ENCODE results near the gene WNT2B.

WNT2B gene

DNA sequence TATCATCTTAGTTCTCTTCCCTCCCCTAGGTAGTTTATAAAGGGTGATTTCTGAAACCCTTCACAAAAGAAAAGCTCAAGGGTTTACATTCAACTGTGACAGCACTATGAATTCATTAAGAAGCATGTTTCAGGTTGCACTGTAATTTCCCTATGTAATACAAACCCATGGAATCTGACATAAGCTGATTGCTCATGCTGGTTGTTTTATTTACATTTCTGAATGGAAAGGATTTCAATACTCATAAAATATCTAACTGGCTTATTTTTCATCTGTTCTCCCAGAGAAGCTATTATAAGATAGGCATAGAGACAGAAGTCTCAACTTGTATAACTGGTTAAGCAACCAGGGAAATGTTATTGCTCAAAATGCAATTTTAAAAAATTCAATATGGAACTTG, 20.5 kb downstream of the WNT2B start:
- no peak for FAIRE-seq

DNA sequence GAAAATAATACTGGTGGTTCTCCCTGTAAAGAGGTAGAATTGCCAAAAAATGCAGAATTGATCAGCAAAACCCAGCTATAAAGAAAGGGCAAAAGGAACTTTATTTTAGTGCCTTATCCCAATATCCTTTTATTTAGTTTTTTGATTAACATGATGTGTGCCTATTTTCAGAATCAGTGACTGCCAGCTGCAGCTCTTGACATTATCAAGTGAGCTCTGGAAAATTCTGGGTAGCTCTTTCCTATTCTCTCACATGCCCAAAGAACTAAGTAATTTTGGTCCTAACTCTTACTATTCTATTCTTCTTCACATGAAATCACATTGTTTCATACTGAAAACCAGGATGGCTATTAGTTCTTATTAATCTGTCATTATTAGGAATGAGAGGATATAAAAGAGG, 22.1 kb downstream of the WNT2B start:
- FAIRE-seq: no peak

DNA sequence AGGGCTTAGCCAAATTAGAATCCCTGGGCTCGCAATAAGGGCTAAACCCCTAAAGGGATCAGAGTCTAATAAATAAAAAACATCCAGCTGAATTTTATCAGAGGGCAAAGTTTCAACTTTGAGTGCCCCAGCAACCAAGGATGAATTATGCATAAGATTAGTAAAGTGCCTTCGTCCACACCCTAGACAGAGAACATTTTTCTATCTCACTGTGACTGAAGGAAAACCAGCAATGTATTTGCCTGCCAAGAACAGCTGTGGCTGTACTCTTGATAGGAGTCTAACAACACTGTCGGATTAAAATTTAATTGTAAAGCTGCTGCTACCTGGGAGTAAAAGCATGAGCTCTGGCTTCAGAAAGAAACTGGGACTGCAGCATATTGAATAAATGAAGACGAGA, 23.3 kb downstream of the WNT2B start:
- no peak for FAIRE-seq

DNA sequence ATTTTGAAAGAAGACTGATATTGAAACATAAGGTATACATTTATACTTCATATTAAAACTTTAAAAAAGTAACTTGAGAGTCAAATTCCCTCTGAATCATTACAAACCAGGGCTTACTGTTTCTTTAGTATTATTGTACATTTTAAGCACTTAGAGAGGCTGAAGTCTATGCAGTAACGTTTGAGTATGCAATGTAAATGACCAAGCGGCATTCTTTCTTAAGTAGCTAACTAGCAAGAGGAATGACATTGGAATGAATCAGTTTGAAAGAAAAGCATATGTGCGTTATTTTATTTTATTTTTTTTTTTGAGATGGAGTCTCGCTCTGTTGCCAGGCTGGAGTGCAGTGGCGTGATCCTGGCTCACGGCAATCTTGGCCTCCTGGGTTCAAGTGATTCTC, 24.3 kb downstream of the WNT2B start:
- no peak for FAIRE-seq

DNA sequence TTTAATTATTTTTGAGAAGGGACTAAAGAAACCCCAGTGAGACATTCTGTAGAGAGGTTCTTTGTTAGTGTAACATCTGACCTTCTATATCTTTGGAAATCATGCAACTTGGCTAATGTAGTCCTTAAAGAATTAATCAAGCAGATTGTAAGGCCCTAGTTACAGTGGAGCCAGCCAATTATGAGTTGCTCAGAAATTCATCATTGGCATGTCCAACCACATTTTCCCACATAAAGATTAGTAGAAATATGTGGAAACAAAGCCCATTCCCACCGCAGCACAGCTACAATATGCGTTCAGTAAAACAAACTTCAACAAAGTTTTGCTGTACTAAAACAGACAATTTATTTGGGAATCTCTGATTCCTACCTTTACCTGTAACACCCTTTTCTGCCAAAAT, 27.8 kb downstream of the WNT2B start:
- no peak for FAIRE-seq

DNA sequence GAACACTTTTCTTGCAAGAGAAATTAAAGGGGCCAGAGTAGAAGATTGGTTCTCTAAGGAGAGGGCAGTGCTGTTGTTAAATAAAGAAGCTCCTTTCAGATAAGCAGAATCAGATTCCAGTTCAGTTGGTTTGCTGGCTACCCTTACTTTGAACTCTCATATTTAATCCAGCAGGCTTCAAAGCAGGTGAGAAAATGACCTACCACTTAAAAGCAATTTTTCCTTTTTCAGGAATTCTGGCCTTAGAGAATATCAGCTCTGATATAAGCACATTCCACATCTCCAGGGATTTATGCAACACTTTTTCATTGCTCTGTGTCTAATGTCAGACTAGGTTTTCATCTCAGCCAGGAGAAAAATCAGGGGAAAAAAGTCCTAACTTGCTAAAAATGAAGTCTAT, 28.7 kb downstream of the WNT2B start:
- no peak for FAIRE-seq

DNA sequence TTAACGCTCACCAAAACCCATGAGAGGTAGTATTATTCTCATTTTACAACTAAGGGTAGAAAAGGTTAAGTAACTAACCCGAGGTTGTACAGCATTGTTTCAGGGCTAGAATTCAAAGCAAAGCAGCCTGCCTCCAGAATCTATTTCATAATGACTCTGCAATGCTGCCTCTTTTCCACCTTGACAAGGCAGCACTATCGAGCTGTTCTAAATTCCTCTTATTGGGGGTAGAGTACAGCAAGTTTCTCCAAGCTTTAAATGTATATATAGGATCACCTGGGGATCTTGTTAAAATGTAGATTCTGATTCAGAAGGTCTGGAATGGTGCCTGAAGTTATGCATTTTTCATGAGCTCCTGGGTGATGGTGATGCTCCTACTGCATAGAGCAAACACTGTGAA, 30.1 kb downstream of the WNT2B start:
- FAIRE-seq: no peak

DNA sequence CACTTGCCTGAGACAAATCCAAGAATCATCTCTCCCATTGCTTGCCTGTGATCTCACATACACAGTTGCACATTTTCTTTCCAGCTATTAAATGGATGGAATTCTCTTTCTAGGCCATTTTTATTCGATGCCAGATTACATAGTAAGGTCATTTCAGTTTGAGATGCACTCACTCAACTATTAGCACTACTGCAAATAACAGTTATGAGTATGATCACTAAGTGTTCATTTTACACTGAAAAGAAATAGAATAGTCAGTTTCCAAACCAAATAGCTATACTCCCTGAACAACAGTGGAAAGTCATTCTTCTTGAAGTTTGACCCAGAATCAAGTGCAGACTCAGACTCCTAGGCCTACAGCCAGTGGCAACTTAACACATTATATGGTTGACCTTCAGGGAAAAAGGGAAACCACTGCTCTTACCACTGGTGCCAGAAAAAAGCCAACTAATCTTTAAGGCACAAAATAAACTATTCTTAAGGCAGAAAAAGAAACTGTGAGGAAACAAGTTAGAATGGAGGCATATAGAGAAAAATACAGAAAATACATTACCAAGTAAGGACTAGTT, 31.5 kb downstream of the WNT2B start:
- no peak for FAIRE-seq

DNA sequence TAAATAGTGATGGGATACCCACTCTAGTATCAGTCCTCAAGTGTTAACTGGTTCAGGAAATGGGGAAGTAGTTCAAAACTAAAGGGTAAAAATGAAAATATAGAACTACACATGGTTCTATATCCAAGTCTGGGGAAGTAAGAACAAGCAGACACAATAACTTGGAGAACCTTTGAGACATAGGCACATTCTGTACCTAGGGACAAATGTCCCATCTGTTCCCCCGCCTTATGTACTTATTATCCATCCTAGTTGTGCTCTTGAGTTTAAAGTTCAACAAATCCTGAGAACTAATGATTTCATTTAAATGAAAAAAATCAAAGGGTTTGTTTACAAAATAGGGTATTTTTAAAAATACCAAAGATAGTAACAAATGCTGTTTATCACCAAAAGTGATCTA, 32.5 kb downstream of the WNT2B start:
- FAIRE-seq: no peak

DNA sequence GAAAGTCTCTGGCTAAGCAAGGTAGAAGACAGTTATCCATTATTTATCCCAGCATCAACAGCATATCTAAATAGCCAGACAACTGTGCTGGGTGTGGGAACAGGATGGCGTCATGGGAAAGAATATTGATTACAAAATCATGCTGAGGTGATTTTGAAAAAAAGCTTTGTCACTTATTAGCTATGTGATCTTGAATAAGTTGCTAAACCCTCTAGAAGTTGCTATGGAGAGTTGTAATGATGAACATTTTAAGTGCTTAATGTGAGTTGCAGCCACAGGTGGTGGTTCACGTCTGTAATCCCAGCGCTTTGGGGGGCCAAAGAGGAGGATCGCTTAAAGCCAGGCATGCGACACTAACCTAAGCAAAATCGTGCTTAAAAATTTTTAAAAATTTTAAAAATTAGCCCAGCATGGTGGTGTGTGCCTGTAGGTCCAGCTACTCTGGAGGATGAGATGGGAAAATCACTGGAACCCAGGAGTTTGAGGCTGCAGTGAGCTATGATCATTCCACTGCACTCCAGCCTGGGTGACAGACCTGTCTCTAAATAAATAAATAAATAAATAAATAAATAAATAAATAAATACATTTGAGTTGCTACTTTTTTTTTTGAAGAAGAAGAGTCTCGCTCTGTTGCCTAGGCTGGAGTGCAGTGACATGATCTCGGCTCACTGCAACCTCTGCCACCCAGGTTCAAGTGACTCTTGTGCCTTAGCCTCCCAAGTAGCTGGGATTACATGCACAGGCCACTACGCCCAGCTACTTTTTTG, 33.6 kb downstream of the WNT2B start:
- no peak for FAIRE-seq

DNA sequence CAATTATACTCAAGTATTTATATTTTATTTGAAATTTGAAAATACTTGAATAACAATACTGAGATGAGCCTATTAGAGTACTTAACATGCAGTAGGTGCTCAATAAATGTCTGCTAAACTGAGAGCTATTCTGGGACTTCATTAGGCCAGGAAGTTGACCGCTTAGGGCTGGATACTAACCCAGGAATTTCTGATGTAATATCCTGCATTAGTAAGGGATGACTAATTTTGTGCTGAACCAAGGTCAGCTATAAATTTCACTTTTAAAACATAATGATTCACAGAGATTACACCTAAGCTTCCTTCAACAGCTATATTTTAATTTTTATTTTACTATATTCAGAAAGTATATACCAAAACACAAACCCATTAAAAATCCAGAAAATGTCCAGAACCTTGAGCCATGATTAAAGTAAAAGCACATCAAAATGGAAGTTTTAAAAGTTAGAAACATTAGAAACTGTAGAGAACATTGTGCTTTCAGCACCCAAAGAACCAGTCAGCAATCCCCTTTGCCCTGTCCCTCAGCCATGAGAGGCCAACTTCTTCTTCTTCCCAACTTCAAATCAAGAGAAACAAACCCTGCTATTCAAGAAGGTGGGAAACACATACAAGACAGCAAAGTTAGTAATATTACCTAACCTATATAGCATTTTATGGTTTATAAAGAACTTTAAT, 35.4 kb downstream of the WNT2B start:
- FAIRE-seq: peak; percentile 21

DNA sequence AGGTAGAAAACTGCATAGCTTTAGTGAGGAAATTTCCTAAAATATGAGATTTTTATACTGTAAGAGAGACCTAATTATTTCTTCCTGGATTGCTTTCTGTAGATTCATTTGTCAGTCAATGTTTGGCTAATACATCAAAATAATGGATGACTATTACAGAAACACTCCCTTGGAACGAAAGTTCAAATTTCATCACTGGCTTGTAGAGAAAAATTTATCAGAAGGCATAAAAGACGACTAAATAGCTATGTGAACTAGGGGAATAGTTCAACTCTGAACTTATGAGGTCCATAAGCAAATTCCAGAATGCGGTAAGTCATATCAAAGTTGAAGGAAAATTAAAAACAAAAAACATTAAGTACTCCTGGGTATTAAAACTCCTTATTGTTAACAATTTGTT, 36.0 kb downstream of the WNT2B start:
- FAIRE-seq: peak; percentile 26

DNA sequence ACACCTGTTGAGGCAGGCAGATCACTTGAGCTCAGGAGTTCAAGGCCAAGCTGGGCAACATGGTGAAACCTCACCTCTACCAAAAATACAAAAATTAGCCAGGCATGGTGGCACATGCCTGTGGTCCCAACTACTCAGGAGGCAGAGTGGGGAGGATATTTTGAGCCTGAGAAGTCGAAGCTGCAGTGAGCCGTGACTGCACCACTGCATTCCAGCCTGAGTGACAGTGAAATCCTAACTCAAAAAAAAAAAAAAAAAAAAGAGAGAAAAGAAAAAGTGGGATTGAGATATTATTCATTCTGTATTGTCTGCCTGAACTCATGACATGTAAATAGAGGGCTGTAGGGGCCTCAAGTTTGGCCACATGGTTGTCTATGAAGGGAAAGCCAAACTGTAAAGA, 37.3 kb downstream of the WNT2B start:
- no peak for FAIRE-seq

DNA sequence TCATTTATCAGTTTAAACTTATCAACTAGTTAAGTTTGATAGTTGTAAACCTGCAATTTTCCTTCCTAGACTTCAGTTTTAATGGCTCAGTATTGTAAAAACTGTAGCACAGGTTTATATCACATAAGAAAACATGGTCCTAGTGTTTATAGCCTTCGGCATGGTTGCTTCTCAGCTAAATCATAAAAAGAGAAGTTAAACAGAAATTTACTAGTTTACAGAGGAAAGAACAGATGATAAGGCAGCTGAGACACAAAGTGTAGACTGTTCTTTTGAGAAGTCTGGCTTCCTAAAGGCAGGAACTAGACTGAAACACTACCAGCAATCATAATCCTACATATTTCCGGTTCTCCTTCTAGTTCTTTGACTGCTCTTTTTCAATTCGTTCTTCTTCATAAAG, 39.8 kb downstream of the WNT2B start:
- no peak for FAIRE-seq

DNA sequence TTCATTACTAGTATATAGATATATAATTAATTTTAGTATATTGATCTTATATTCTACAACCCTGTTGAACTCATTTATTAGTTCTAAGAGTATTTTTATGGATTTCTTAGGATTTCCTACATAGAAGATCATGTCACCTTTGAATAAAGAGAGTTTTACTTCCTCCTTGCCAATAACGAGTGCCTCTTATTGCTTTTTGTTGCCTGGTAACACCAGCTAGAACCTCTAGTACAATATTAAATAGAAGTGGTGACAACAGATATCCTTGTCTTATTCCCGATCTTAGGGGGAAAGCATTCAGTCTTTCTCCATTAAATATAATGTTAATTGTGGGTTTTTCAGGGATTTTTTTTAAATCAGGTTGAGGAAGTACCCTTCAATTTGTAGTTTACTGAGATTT, 40.8 kb downstream of the WNT2B start:
- no peak for FAIRE-seq

DNA sequence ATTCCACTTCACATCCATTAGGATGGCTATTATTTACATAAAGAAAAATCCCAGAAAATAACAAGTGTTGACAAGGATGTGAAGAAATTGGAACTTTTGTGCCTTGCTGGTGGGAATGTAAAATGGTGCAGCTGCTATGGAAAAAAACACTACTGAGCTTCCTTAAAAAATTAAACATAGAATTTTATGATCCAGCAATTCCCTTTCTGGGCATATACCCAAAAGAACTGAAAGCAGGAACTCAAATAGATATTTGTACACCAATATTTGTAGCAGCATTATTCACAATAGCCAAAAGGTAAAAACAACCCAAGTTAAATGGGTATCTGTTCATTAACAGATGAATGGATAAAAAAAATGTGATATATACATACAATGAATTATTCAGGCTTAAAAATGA, 45.6 kb downstream of the WNT2B start:
- no peak for FAIRE-seq

DNA sequence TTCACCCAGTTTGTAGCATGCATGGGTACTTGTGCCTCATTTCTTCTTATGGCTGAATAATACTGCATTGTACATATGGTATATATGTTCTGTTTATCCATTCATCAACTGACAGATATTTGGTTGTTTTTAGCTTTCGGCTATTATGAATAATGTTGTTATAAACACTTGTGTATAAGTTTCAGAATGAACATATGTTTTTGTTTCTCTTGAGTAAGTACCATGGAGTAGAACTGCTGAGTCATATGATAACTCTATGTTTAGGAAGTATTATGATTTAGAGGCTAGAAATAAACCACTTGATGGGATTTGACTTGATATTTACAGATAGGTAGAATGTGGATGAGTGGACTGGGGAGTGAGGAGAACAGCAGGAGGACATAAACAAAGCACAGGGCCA, 48.6 kb downstream of the WNT2B start:
- FAIRE-seq: no peak

DNA sequence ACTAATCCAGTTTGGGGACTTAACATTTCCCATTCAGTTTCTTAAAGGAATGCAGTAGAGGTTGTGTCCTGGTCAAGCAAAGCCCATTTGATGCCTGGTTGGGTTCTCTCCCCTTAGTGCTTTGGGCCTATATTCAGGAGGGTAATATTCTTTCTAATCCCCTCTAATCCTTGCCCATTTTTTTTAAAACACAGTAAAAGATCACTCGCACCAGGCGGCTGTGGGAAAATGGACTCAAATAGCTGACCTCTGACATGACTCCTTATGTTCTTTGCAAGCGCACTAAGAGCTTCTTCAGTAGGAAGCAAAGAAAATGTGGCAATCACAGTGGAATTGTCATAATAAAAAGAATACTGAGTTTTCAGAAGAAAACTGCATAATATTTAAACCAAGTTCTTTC, 49.9 kb downstream of the WNT2B start:
- no peak for FAIRE-seq

DNA sequence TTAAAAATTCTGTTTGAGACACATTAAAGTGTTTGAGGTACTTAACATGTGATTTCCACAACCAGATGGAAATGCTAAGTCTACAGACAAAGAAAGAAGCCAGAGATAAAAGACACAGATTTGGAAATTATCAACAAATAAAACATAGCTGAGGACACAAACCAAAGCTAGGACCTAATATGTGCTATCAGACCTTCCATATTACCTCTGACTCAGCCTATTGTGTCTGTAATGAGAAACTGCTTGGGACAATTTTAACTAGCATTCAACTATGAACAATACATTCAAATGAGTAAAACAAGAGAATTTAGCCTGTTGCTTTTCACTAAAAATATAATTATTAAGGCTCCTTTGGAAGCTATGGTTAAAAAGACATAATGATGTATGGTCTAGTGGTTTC, 54.6 kb downstream of the WNT2B start:
- no peak for FAIRE-seq

DNA sequence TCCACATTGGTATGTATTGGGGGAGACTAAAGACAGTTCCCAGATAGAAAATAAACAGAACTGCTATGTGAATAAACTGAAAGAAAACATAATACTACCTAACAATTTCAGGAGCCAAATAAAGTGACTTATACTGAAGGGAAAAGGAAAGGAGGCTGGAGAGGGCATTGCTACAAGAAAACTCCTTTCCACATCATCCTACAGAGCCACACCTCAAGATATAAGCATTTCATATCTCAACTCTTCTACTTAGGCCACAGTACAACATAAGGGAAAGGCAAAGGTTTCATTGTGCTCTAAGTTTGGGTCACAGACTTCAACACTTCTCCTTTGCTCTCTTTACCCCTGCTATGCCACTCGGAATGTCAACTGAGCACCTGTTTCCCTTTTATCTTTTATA, 55.3 kb downstream of the WNT2B start:
- FAIRE-seq: no peak

DNA sequence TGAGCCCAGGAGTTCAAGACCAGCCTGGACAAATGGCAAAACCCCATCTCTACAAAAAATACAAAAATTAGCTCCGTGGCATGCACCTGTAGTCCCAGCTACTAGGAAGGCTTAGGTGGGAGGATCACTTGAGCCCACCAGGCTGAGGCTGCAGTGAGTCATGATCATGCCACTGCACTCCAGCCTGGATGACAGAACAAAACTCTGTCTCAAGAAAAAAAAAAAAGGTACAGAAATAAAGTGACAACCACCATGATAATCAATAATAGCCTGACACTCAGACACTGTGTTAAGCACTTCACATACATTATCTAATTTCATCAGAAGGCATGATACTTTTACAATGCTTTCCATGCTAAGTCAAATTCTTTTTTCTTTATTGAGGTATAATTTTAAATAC, 57.0 kb downstream of the WNT2B start:
- FAIRE-seq: no peak

DNA sequence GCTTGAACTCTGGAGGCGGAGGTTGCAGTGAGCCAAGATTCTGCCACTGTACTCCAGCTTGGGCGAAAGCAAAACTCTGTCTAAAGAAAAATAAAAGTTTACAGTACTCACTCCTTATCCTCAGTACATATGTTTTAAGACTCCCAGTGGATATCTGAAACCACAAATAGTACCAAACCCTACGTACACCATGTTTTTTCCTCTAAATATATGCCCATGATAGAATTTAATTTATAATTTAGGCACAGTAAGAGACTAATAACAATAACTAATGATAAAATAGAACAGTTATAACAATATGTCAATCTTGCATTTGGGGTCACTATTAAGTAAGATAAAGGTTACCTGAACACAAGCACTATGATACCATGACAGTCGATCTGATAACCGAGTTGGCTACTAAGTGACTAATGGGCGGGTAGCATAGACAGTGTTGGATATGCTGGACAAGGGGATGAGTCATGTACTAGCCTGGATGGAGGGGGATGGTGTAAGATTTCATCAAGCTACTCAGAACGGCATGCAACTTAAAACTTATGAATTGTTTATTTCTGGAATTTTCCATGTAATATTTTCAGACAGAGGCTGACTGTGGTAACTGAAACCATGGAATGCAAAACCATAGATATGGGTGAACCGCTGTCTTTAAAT, 66.5 kb downstream of the WNT2B start:
- no peak for FAIRE-seq

DNA sequence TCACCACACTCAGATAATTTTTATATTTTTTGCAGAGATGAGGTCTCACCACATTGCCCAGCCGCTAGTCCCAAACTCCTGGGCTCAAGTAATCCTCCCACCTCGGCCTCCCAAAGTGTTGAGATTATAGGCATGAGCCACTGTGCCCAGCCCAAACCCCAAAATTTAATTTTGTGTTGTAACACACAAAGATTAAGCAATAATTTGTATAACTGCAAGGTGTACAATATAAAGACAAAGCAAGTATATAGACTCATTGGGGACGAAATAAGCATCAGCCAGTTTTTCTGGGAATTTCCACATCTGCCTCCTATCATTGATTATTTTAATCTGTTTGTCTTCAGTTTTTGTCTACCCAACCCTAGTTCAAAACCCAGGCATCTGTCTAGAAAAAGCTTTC, 67.5 kb downstream of the WNT2B start:
- no peak for FAIRE-seq
